Fibroblast of skin of scalp (primary cell): ENCODE data around the gene ONECUT3. TPM values are rescaled to one million over a fixed set of nuclear protein-coding genes. Genes with fewer than 3 reads are reported as not detected.
"Not testable (repeated sequence)": the region's sequence is repeated elsewhere in the genome, so short reads cannot be mapped to it uniquely, and the experiment has no call there.

Experiments
- DNase-seq: peaks from one replicate; pipeline ENCODE4 v3.0.0-alpha.2; 2013
- polyA plus RNA-seq, 2 experiments: library from polyadenylated mRNA; unstranded; fragments of 120-200 nt; gene quantifications; one replicate each; pipeline ENCODE4 v1.2.1, GENCODE V29; 2013; ENCODE audit not compliant: insufficient read length in 2 of 2

Gene ONECUT3
- polyA plus RNA-seq (2013, experiment 1 of 2; ENCODE audit: insufficient read length) = 0.02 TPM
- polyA plus RNA-seq (2013, experiment 2 of 2; ENCODE audit: insufficient read length) = not detected

DNA sequence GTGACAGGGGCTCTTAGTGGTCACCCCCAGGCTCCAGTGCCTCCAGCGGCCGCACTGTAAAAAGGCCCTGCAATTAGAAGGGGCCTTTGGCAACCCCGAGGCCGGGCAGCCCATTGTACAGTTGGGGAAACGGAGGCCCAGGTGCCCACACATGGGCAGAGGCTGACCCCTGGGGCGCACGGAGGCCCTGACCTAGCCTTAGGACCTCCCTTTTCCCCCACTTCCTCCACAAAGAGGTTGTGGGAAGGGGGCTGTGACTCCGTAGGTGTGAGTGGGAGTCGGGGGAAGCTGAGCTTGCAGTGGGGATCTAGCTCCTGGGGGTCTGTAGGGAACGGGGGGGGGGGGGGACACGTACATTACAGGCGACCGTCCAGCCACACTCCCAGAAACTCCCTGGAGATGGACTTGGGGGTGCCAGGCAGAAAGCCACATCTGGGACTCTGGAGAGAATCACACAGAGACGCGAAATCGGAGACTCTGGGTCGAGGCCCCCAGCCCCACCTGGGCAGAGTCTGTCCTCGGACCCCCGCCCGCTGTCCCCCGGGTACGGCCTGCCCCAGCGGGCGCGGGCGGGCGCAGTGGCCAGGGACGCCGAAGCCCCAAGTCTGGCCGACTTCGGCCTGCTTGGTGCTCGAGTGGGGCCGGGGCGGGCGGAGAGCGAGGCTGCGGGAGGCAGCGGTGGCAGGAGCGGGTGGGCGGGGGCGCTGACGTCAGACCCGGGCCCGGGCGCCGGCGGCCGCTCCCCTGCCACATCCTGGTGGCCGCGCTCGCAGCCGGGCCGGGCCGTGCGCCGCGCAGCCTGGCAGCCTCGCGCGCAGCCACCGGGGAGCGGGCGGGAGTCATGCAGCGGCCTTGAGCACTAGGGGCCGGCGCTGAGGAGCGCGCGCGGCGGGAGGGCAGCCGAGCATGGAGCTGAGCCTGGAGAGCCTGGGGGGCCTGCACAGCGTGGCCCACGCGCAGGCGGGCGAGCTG lies at the start of gene ONECUT3:
TSS of gene ONECUT3 (plus strand) at position 750 of the 972 bp plus-strand sequence. CDS start at position 907, 157 bp downstream.
- DNase-seq = no peak

DNA sequence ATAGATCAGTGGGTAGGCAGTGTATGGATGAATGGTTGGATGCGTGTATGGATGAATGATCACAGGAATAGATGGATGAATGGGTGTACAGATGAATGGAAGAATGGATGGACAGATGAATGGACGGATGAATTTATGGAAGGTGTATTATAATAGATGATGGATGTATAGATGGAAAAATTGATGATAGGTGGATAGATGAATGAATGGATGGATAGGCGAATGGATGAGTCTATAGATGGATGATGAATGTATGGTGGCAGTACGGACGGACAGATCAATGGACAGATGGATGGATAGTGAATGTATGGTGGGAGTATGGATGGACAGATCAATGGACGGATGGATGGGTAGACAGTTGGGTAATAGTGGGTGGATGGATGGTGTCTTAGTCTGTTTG lies 49.0 kb upstream of the ONECUT3 start:
- DNase-seq = no peak

DNA sequence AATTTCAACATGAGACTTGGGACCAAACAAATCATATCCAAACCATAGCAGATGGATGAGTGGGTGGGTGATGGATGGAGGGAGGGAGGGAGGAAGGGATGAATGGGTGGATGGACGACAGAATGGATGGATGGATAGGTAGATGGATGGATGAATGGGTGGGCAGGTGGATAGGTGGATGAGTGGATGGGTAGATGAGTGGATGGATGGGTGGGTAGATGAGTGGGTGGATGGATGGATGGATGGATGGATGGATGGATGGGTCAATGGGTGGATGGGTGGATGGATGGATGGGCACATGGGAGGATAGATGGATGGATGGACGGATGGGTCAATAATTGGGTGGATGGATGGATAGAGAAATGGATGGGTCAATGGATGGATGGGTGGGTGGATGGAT lies 47.9 kb upstream of the ONECUT3 start:
- DNase-seq = no peak

DNA sequence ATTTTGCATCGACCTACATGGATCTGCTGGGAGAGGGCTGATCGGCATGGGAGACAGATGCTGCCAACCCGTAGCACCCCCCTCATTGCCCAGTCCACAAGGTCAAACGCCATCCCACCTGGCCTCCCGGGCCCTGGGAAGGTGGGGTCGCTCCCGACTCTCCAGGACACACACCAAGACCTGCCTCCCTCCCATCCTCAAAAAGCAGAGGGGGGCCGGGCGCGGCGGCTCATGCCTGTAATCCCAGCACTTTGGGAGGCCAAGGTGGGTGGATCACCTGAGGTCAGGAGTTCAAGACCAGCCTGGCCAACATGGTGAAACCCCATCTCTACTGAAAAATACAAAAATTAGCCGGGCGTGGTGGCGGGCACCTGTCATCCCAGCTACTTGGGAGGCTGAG lies 46.7 kb upstream of the ONECUT3 start:
- not testable (repeated sequence) for DNase-seq

DNA sequence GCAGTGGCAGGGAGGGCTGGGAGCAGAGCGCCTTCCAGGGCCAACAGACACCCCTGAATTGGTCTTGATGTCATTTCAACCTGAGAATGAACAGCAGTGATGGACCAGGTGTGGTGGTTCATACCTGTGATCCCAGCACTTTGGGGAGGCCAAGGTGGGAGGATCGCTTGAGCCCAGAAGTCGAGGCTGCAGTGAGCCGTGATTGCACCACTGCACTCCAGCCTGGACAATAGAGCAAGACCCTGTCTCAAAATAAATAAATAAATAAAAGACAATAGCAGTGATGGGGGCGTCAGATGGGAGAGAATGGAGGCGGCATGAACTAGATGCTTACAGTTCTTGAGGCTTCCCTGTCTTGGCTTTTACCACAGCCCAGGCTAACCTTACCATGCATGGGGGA lies 46.1 kb upstream of the ONECUT3 start:
- no peak for DNase-seq

DNA sequence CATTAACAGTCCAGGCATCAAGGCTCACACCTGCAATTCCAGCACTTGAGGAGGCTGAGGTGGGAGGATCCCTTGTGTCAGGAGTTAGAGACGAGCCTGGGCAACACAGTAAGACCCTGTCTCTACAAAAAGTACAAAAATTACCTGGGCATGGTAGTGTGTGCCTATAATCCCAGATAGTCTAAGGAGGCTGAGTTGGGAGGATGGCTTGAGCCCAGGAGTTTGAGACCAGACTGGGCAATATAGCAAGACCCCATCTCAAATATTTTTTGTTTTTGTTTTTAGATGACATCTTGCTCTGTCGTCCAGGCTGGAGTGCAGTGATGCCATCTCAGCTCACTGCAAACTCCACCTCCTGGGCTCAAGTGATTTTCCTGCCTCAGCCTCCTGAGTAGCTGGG lies 40.1 kb upstream of the ONECUT3 start:
- DNase-seq = no peak

DNA sequence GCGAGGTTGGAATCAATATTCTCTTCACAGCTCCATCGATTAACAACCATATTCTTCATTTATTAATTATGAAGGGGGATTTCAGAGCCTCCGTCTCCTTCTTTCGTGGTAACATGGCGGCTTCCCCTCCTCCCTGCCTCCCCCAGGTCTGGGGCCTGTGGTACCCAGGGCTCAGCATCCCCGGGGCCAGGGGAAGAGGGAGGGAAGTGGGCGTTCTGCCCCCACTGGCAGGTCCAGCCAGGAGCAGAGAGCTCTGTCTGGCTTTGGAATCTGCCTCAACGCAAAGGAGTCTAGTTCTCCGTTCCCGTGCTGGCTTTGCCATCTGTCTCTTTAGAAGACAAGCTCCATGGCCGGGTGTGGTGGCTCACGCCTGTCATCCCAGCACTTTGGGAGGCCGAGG lies 37.8 kb upstream of the ONECUT3 start:
- DNase-seq = no peak

DNA sequence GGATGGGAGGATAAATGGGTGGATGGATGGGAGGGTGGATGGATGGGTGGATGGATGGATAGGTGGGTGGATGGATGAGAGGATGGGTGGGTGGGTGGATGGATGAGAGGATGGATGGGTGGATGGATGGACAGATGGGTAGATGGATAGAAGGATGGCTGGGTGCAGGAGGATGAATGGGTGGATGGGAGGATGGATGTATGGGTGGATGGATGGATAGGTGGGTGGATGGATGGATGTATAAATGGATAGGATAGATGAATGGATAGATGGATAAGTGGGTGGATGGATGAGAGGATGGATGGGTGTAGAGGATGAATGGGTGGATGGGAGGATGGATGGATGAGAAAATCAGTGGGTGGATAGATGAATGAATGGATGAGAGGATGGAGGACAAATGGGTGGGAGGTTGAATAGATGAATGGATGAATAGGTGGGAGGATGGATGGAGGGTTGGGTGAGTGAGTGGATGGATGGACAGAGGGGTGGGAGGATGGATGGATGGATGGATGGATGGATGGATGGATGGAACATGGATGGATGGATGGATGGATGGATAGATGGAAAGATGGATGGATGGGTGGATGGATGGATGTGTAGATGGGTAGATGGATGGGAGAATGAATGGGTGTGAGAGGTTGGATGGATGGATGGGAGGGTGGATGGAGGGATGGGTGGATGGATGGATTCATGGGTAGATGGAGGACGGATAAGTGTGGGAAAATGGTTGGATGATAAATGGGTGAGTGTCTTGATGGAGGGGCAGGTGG lies 35.9 kb upstream of the ONECUT3 start:
- DNase-seq = no peak

DNA sequence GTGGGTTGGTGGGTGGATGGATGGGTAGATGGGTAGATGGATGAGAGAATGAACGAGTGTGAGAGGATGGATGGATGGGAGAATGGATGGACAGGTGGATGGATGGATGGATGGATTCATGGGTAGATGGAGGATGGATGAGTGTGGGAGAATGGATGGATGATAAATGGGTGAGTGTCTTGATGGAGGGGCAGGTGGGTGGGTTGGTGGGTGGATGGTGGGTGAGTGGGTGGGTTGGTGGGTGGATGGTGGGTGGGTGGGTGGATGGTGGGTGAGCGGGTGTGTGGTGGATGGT lies 35.4 kb upstream of the ONECUT3 start:
- no peak for DNase-seq

DNA sequence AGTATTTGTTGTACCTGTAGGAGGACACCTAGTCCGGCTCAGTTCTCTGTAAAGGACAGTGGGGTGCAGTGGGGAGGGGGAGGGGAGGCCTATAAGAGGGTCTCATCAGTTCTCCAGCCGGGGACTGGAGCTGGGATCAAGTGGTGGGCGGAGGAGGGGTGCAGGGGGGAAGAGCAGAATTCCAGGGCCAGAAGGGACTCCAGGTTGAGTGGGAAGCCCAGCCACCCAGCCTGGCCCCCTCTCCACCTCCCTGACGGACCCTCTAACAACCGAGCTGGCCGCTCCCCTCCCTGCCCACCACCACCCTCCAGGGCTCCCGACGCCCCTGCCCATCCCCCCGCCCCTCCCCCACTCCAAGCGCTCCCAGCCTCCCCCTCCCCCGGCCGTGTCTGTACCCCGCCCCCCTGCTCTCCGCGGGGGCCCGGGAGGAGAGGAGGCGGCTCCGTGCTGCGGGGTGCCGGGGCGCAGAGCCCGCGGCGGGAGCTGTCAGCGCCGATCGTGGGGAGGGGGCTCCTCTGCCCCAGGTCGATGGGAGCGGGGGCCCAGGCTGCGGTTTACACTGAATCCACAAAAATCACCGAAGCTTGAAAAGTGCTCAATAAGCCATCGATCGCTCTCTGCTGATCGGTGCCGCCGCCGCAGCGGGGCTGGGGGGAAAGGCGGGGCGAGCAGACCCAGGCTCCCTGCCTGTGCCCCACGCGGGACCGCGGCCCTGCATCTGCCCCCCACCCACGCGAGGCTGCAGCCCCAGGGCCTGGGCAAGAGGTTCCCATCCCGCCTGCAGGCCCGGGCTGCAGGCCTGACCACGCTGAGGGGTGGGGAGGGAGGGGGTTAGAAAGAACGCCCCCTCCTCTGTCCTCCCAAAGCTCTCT lies 34.6 kb upstream of the ONECUT3 start:
- no peak for DNase-seq

DNA sequence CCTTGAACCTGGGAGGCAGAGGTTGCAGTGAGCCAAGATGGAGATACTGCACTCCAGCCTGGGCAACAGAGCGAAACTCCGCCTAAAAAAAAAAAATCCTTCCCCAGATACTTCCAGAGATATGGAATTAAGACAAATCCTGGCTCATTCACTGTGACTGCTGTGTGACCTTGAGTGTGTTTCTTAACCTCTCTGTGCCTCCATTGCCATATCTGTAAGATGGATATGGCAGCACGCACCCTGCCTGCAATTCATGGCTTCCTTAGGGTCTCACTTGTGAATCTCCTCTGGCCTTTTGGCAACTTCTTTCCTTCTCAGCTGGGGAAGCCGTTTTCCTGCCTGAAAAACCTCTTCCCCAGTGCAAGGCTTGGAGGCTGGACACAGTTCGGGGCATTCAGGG lies 33.8 kb upstream of the ONECUT3 start:
- DNase-seq = no peak

DNA sequence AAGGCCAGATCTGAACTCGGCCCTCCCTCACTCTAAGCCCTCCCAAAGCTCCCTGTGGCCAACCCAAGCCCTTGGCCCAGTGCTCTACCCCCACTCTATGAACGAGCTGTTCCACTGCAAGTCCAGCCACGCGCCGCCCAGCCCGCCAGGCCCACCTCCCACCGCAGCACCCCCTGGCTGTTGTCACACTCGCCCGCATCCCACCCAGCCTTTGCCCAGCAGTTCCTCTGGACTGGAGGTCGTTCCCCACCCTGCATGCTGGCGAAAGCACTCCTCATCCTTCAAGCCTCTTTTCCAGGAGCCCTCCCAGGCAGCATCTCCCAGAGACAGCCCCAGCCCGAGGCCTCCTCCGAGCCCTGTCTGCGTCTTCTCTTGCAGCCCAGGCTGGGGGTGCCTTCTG lies 33.1 kb upstream of the ONECUT3 start:
- DNase-seq = no peak

DNA sequence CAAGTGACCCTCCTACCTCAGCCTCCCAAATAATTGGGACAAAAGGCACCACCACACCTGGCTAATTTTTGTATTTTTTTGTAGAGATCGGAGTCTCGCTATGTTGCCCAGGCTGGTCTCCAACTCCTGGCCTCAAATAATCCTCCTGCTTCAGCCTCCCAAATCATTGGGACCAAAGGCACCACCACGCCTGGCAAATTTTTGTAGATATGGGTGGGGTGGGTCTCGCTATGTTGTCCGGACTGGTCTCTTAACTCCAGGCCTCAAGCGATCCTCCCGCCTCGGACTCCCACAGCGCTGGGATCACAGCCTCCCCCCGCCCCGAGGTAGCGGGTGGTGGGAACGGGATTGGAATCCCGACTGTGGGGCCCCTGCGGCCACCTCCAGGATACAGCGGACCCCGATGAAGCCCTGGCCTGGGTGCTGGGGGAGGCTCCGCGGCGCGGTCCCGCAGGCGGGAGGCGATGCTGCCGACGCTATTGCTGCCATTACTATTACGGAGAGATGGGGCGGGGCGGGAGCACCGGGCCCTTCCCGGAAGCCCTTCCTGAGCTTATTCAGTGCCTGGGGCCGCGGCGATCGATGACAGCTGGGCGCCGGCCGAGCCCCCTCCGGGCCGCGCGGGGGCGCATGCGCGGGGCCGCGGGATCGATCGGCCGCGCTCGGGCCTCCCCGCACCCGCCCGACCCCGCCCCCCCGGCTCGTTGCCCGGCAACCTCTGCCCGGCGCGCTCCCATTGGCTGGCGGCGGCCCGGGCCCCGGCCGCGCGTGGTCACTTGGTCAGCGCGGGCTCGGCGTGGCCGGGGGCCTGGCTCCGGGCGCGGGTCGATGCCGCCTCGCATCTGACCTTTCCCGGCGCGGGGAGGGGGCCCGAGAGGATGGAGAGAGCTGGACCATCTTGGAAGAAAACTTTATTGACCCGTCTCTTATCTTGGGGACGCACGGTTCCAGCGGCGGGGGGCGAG lies 27.9 kb upstream of the ONECUT3 start:
- DNase-seq = peak; percentile 64

DNA sequence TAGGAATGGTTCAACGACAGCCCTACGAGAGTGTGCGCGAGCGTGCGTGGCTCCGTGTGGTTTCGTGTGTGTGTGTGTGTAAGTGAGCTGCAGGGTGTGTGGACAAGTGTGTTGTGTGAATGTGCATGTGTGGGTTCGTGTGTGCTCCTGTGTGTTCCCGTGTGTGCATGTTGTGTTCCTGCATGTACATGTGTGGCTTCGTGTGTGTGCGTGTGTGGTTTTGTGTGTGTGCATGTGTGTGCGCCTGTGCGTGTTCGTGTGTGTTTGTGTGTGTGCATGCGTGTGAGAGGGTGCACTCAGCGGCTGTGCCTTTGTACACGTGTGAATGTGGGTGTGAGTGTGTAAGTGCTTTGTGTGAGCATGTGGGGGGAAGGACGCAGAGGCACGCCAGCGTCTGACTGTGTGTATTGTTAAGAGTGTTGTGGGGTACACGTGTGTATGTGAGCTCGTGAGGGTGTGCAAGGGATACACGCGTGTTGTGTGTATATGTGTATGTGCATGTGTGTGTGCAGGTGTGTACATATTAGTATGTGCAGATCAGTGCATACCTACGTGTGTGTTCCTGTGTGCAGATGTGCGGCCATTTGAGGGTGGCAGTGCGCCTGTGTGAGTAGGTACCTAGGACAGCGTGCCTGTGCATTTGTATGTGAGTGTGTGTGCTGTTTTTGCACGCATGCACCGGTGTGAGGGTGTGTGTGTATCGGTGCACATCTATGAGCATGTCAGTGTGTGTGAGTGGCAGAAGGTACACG lies 24.3 kb upstream of the ONECUT3 start:
- no peak for DNase-seq

DNA sequence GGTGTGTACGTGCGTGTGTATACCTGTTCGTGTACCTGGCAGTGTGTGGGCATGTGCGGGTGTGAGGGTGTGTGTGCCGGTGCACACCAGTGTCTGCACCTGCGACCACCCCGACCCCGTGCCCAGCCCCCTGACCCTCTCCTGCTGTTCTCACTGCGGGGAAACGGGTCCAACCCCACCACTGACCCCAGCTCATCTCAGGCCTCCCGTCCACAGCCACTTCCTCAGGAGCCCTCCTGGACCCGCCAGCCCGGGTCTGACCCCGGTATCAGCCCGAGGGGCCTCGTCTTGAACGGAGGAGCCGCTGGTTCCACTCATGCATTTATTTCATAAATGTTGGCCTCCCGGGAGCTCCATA lies 23.8 kb upstream of the ONECUT3 start:
- DNase-seq = no peak

DNA sequence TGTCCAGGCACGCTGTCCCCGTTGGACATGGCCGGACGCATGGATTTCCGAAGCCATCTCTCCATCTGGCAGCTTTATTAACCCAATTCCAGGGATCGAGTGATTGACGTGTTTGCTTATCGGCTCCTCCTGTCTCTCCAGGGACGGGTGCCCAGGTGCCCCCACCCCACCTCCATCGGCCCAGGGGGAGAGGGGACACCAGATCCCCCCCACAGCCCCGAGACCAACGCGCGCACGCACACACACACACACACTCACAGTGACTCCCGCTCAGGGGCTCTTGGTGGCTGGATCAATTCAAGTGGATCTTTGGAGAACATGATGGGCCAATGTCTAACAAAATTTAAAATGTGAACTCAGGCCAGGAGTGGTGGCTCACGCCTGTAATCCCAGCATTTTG lies 23.1 kb upstream of the ONECUT3 start:
- no peak for DNase-seq

DNA sequence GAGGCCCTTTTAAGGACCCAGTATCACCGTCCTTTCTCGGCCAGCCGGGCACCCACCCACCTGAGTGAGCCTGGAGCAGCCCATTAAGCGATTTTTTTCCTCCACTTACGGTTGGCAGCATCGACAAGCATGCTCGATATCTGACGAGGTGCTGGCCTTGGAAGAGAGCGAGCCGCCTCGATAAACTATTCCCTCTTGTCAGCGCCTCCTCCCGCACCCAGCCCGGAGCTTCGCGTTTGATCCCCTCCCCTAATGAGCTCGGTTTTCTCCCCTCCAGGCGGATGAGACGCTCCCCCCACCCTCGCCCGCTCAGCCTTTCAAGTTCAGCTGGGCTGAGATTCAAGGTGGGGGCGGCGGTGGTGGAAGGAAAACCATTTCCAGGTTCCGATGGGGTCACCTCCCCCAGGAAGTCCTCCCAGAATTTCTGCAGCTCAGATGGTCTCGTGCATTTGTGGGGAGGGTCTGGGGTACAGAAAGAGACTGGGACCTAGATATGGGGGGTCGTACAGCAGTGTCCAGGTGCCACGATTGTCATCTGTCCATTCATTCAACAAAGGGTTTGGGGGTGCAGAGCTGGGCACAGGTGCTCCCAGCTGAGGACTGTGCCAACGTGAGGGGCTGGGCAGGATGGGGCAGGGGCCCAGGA lies 18.9 kb upstream of the ONECUT3 start:
- DNase-seq = no peak

DNA sequence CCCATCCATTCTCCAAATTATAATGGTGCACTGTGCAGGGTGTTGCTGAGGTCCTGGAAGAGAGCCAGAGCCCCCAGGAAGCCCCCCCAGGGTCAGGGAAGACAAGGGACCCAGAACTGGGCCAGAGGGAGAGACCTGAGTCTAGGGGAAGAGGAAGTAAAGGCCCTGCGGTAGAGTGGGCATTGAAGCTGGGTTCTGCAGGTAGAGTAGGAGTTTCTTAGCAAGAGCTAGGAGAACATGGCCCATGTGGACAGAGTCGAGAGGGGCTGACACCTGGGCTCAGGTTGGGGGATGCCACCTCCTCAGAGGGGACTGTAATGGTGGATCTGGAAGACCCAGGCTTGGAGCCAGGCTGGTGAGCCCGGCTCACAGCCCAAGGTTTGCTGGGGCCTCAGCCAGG lies 17.0 kb upstream of the ONECUT3 start:
- no peak for DNase-seq

DNA sequence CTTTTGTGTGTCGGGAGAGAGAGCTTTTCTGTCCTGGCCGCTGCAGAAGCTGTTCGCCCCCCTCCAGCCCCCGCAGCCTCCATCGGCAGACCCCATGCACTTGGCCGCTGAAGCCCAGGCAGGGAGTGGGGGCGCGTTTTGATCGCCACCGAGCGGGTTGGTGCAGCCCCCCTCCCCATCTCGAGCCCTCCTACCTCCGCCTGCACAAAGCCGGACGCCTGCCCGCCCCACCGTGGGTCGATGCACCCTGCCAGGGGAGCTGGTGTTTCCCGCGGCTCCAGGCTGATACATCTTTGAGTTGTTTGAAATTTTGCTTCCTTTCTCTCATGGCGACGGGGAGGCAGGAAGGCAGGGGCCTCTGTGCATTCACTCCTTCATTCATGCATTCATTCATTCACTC lies 16.4 kb upstream of the ONECUT3 start:
- no peak for DNase-seq

DNA sequence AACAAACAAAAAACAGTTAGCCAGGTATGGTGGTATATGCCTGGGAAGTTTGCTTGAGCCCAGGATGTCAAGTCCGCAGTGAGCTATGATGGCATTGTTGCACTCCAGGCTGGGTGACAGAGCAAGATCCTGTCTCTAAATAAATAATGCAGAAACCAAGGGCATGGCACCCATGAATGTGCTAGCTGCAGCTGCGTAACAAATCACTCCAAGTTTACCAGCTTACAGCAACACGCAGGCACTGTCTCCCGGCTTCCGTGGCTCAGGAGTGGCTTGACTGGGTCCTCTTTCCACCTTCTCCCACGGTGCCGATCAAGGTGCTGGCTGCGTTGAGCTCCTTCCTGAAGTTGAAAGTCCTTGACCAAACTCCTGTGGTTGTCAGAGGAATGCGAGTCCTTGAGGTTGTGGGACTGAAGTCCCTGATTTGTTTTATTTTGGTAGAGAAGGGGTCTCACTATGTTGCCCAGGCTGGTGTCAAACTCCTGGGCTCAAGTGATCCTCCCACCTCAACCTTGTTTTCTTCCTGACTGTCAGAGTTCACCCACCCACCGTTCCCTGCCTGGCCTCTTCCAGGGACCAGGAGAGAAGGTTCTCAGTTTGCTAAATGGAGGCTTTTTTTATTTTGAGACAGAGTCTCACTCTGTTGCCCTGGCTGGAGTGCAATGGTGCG lies 13.2 kb upstream of the ONECUT3 start:
- DNase-seq = no peak
